ENCODE measurements around the gene NUDT16L1.

DNA sequence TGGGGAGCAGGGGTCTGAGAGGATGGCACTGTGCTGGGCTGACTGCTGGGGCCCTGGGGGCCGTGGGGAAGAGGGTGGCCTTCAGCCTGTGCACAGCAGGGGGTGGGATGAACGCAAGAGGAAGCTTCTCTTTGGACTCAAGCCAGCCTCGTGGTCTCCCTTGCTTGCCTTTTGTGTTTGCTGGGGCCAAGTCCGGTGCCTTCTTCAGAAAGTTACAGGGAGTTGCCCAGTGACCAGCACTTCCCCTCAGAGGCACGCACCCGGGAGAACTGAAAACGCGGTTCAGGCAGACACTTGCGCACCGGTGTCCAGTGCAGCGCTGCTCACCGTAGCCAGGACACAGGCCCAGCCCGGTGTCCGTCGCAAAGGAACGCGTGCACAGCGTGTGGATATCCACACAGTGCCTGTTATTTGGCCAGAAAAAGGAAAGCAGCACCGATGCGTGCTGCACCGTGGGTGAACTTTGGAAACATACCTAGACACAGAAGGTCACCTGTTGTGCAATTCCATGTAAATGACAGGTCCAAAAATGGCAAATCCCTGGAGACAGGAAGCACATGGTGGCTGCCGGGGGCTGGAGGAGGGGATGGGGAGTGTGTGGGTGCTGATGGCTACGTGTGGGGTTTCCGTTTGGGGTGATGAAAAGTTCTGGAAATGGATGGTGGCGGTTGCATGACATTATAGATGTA lies 29.4 kb upstream of the NUDT16L1 start:
- TF ChIP-seq EZH2 (IDR thresholded peaks at IDR 0.05) (no peak), POLR2AphosphoS5 (IDR thresholded peaks at IDR 0.05; ENCODE audit: borderline replicate concordance, low read depth, low read length) (no peak), FOXP2 (optimal IDR thresholded peaks at IDR 0.05; ENCODE audit: control extremely low read depth, extremely low read length, insufficient read depth) (no peak)
